ES-I3 (cell line): ENCODE results near the gene ZMYND10.

Source experiments
- H3K36me3 ChIP-seq: 2 replicates; pipeline ENCODE4 v1.6.1; 2013; ENCODE audit warnings: mild to moderate bottlenecking, low read length, control low read depth, moderate library complexity; ENCODE audit not compliant: insufficient read depth
- H3K4me1 ChIP-seq: 2 replicates; pipeline ENCODE4 v1.6.1; 2013; ENCODE audit warnings: mild to moderate bottlenecking, control low read depth, low read length; ENCODE audit not compliant: insufficient read depth
- H3K9ac ChIP-seq: 2 replicates; pipeline ENCODE4 v1.6.1; 2013; ENCODE audit warnings: low read depth, mild to moderate bottlenecking, low read length, moderate library complexity
- H3K9me3 ChIP-seq: 2 replicates; pipeline ENCODE4 v1.6.1; 2013; ENCODE audit warnings: mild to moderate bottlenecking, low read length, moderate library complexity; ENCODE audit not compliant: control insufficient read depth, insufficient read depth

The ZMYND10 gene

GRCh38 chr3:50302095-50303012 lies 43.2 kb downstream of the ZMYND10 start:
- Histone ChIP-seq H3K4me1 (peaks cover 11% of the 10 kb centered on the region), H3K9me3 (peaks cover 5% of the 10 kb centered on the region; the same call in 1 of the 2 replicates), H3K9ac (no peak overlapping the region), H3K36me3 (no peaks in the 10 kb centered on the region)

DNA sequence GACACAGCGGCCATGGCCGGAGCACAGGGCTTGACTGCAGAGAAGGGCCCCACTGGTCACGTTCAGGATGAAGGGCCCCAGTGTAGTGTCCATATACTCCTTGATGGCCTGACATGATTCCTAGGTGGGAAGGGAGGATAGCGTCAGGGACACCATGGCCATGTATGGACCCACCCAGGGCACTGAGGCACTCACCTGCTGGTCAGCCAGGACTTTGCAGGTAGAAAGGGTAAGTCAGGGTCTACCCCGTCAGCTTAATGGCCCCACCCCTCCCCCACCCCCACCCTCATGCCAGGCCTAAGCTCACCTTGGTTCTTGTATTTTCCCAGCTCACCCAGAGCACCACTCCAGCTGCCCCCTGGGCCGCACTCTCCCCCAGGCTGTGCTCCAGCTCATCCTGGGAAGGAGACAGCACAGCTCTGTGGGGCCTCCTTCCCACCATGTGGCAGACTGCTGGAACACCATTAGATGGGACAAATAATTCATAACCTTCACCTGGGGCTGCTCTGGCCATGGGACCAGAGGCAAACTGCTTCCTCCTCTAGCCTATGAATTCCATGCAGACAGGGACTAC lies 44.8 kb downstream of the ZMYND10 start:
- H3K4me1 ChIP-seq, result peaks cover 11% of the 10 kb centered on the region
- H3K9me3 ChIP-seq, result peaks cover 1% of the 10 kb centered on the region; the same call in 1 of the 2 replicates
- no peaks in the 10 kb centered on the region for H3K36me3 ChIP-seq
- no peak overlapping the region for H3K9ac ChIP-seq

DNA sequence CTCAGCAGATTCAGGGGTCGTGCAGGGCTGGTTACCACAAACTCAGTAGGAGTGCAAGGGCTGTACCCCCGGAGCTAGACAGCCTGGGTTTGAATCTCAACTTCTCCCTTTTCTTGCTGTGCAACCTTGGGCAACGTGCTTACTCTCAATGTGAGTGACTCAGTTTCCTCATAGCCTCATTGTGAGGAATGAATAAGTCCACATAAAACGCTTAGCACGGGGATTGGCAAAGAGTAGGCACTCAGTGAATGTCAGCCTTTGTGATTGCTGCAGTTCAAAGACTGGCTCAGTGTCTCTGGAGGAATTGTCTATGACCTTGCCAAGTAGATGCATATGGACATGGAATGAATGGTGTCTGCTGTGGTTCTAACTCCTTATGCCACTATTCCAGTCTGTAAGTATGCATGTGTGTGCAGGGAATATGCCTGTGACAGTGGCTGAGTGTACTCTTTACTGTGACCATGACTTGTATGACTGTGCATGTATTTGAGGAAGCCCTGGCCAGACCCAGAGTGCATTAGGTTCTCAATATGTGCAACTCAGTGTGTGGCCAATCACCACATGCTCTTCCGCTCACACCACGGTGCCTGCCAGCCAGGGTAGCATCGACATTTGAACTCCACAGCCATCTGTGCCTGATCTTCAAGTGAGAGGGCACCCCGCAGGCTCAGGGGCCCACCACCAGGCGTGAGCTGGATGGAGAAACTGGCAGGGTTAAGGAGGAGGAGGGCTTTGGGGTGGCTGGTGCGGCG lies 45.4 kb downstream of the ZMYND10 start:
- Histone ChIP-seq H3K9ac (peak overlapping the region; percentile 45), H3K9me3 (no peaks in the 10 kb centered on the region), H3K4me1 (peaks cover 11% of the 10 kb centered on the region), H3K36me3 (no peaks in the 10 kb centered on the region)

DNA sequence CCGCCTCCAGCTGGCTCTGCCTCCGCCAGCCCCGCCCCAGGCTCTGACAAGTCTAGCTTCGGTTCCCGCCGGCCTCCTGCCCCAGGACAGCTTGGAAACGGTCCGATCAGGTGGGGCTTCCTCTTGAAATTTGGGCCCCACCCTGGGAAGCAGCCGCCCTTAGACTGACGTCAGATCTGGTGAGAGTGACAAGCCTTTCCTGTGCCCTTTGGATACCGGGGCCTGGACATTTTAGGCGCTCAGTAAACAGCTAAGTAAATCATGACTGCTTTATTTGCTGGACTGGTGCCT lies 45.9 kb downstream of the ZMYND10 start:
- Histone ChIP-seq H3K4me1 (peaks cover 11% of the 10 kb centered on the region), H3K9ac (peak overlapping the region; percentile 45), H3K9me3 (no peaks in the 10 kb centered on the region), H3K36me3 (no peaks in the 10 kb centered on the region)

DNA sequence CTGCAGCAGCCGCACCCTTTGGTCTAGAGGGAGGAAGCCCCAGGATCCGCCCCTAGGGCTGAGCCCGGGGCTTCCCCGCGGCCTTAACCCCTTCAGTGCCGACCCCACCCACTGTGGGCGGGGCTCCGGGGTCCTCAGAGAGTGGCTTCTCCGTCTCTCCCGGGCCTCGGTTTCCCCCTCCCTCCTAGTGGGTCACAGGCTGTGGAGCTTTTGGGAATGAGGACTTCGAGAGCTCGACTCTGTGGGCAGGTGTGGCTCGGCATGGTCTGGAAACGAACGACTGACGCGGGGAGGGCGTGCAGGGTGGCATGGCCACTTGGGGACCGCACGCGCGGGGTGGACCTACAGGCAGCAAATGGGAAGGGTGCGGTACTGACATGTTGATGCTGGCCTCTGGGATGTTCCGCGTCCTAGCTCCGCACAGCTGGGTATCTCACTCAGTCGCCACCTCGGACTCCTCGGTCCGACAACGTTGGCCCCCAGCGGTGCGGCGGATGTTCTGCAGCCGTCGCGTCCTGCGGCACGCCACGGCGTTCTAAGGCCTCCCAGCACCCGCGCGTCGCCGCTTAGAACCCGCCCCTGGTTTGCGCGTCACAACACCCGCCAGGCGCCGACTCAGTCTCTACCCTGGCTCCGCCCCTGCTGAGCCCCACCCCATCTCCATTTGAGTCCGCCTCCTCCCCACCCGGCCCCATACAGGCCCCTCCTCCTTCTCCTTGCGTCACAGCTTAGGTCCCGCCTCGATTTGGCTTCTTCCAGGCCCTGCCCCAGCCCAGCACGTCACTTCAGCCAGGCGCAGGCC lies 46.5 kb downstream of the ZMYND10 start, which contains the start of the genes HYAL3 and NAA80:
Gene HYAL3 (minus strand): TSS at position 570 of the 802 bp plus-strand sequence. CDS start 3,803 bp downstream, outside the sequence.
Gene NAA80 (minus strand): TSS at position 570 of the 802 bp plus-strand sequence. CDS start 1,942 bp downstream, outside the sequence.
- H3K4me1 ChIP-seq, result peaks cover 11% of the 10 kb centered on the region
- H3K9me3 ChIP-seq, result no peaks in the 10 kb centered on the region
- no peaks in the 10 kb centered on the region for H3K36me3 ChIP-seq
- H3K9ac ChIP-seq, result peak within 1 kb of the TSS; percentile 97

- H3K36me3 ChIP-seq, result no peaks in the 10 kb centered on the region
- peak overlapping the region; percentile 97 for H3K9ac ChIP-seq
- H3K4me1 ChIP-seq, result peaks cover 8% of the 10 kb centered on the region
- H3K9me3 ChIP-seq, result no peaks in the 10 kb centered on the region
Observed at GRCh38 chr3:50297896-50298725, 47.4 kb downstream of the ZMYND10 start.

DNA sequence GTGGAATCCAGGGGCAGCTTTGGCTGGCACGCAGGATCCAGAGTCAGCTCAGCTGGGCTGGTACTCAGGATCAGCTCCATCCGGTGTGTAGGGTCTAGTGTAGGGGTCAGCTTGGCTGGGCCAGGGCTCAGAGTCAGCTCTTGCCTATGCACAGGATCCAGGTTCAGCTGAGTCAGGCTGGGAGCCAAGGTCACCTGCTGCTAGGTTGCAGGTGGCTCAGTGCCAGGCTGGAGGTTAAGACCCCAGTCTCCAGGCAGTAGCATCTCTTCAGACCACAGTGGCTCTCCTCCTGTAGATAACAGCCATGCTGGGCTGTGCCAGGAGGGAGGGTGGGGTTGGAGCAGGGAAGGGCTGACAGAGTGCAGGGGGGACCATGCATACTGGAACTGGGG lies 48.2 kb downstream of the ZMYND10 start:
- H3K9me3 ChIP-seq, result no peaks in the 10 kb centered on the region
- no peak overlapping the region for H3K9ac ChIP-seq
- H3K4me1 ChIP-seq, result peaks cover 7% of the 10 kb centered on the region
- no peaks in the 10 kb centered on the region for H3K36me3 ChIP-seq

GRCh38 chr3:50296721-50297383 lies 48.7 kb downstream of the ZMYND10 start:
- Histone ChIP-seq H3K36me3 (no peaks in the 10 kb centered on the region), H3K9ac (no peak overlapping the region)

DNA sequence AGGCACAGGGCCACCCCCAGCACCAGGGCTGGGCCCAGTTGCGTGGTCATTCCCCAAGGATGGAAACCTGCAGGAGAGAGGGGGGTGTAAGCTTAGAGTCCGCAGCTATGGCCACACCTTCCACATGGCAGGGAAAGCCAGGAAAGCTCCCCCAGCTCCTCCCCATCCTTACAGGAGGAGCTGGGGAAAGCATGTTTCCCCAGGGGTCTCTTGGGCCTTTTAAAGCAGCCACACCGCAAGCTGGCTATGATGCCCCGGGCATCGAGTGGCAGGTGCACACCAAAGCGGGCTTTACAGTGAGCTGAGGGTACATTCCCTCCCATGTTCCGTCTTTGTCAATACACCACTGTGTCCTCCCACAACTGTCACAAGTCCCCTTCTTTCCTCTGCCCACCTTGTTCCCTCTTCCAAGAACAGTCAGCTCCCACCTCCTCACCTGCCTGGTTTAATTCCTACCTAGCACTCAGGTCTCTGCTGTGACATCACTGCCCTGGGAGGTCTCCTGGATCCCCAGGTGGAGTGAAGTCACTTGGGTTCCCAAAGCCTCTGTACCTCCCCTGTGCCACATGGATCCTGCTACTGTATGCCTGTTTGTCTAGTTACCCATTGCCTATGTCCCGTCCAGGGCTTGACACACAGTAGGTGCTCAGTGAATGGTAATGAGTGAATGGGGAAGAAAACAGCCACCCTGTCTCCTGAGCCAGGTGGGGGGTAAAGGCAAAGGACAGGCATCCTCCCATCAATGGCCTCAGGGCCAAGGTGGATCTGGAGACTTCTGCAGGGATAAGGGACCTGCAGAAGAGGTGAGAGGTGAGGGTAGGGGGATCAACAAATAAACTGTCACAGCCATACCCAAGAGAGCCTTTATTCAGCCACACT lies 49.7 kb downstream of the ZMYND10 start:
- no peak overlapping the region for H3K9ac ChIP-seq
- no peaks in the 10 kb centered on the region for H3K36me3 ChIP-seq
- H3K4me1 ChIP-seq, result peaks cover 11% of the 10 kb centered on the region
- no peaks in the 10 kb centered on the region for H3K9me3 ChIP-seq

More at GRCh38 chr3:50296721-50297383, 48.7 kb downstream of the ZMYND10 start:
- no peaks in the 10 kb centered on the region for H3K9me3 ChIP-seq
- peaks cover 7% of the 10 kb centered on the region for H3K4me1 ChIP-seq

- Histone ChIP-seq H3K36me3 (peaks cover 8% of the 10 kb centered on the region; the same call in 1 of the 2 replicates), H3K4me1 (peaks cover 4% of the 10 kb centered on the region; the same call in 1 of the 2 replicates), H3K9ac (no peak overlapping the region), H3K9me3 (no peaks in the 10 kb centered on the region)
Observed at GRCh38 chr3:50294492-50295403, 50.8 kb downstream of the ZMYND10 start.

- Histone ChIP-seq H3K4me1 (peaks cover 4% of the 10 kb centered on the region; the same call in 1 of the 2 replicates), H3K9ac (no peak overlapping the region), H3K9me3 (no peaks in the 10 kb centered on the region), H3K36me3 (peaks cover 9% of the 10 kb centered on the region; the same call in 1 of the 2 replicates)
Observed at GRCh38 chr3:50294089-50294488, 51.4 kb downstream of the ZMYND10 start.
